ENCODE measurements around the gene SAMD11.
"Not testable (repeated sequence)": the region's sequence is repeated elsewhere in the genome, so short reads cannot be mapped to it uniquely, and the experiment has no call there.

The SAMD11 gene

DNA sequence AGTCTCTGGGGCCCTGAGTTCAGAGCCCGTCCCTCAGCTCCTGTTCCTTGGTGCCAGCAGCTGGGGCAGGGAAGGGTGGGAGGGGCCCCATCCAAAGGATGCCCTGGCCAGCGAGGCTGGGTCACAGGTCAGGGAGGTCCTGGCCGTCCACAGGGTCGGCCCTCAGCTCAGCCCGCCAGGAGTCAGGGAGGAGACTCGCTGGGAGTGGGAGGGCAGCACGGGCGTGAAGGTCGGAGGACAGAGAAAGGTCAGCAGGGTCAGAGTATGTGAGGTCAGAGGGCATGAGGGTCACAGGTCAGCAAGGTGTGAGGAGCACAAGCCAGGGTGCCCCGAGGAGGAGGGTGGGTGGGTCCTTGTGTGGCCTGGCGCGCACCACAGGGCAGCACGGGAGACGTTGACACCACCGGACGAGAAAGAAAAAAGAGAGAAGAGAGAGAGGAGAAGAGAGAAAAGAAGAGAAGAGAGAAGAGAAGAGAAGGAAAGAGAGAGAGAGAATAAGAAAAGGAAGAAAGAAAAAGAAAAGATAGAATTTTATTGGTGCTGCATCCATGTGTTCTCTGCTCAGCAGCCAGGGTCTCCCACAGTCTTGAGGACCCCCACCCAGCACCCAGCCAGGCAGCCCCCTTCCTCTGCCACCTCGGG lies 51.1 kb downstream of the SAMD11 start:
- DNase-seq (ENCODE audit: low read depth), result no peak

DNA sequence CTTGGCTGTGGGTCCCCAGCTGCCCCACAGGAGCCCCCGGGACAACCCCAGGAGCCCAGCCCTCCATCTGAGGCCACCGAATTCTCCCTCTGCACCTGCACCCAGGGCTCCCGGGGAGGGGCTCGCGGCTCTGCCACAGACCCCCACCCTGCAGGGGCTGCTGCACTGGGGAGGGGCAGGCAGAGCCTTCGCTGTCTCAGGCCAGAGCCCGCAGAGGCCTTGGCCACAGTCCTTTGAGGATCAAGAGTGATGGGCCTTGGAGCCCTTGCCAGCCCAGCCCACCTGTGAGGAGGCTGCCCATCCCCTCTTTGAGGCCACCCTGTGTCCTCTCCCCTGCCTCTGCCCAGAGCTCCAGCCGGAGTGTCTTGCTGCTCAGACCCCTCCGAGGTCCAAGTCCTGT lies 51.6 kb downstream of the SAMD11 start:
- no peak for DNase-seq (ENCODE audit: low read depth)

DNA sequence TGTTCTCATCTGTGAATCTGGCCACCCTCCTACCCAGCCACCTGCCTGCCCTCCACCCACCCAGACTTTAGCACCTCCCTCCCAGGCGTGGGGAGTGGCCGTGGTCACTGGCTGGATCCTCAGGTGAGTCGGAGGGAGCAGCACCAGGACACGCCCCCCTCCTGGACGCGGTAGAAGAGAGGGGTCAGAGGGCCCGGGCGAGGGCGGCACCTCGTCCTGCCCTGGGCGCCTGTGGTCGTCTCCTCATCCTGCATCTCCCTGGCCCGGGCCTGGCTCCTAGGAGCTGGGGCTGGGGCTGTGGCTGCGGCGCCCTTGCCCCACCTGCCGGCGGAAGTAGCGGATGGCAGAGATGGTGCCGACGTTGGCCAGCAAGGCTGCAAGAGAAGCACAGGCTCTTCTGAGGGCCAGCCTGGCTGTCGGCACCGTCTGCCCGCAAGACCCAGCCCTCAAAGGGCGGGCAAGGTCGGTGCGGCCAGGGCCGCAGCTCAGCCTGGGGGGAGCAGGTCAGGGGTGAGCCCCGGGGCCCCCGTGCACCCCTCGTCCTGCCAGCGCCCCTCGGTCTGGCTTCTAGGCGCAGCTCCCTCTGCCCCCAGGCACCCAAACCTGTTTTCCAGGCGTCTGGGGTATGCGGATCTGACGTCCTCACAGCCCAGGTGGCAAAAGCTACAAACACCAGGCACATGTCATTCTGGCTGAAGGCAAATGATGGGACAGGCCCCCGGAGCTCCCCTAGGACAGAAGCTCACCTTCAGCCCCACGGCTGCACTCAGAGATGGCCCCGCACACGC lies 52.4 kb downstream of the SAMD11 start:
- peak; percentile 55 for DNase-seq (ENCODE audit: low read depth)

DNA sequence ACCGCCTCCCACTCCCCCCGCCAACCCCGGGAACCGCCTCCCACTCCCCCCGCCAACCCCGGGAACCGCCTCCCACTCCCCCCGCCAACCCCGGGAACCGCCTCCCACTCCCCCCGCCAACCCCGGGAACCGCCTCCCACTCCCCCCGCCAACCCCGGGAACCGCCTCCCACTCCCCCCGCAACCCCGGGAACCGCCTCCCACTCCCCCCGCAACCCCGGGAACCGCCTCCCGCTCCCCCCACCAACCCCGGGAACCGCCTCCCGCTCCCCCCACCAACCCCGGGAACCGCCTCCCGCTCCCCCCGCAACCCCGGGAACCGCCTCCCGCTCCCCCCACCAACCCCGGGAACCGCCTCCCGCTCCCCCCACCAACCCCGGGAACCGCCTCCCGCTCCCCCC lies 53.1 kb downstream of the SAMD11 start:
- not testable (repeated sequence) for DNase-seq (ENCODE audit: low read depth)

DNA sequence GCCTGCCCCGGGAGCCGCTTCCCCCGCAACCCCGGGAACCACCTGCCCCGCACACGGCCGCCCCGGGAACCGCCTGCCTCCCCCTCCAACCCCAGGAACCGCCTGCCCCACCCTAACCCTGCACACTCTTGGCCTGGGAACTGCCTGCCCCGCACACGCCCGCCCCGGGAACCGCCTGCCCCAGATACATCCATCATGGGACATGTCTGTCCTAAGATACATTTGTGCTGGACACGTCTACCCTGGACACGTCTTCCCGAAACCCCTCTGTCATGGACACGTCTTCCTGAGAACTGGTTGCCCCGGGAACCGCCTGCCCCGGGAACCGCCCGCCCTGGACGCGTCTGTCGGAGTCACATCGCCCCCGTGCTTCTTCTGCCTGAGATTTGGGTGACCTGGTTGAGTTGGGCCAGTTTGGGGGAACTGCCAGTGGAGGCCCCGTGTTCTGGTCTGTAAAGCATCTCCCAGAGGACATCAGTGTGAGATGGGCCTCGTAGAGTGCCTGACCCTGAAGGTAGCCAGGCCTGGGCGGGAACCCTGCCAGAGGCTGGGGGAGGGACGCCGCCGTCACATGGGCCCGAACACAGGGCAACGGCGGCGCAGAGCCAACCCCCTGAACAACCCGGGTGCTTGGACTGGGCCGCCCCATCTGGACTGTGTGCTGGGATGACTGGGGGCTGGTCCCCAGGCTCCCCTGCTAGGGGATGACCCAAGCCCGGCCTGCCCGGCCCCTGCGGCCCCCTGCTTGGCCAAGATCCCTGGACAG lies 54.5 kb downstream of the SAMD11 start:
- no peak for DNase-seq (ENCODE audit: low read depth)

DNA sequence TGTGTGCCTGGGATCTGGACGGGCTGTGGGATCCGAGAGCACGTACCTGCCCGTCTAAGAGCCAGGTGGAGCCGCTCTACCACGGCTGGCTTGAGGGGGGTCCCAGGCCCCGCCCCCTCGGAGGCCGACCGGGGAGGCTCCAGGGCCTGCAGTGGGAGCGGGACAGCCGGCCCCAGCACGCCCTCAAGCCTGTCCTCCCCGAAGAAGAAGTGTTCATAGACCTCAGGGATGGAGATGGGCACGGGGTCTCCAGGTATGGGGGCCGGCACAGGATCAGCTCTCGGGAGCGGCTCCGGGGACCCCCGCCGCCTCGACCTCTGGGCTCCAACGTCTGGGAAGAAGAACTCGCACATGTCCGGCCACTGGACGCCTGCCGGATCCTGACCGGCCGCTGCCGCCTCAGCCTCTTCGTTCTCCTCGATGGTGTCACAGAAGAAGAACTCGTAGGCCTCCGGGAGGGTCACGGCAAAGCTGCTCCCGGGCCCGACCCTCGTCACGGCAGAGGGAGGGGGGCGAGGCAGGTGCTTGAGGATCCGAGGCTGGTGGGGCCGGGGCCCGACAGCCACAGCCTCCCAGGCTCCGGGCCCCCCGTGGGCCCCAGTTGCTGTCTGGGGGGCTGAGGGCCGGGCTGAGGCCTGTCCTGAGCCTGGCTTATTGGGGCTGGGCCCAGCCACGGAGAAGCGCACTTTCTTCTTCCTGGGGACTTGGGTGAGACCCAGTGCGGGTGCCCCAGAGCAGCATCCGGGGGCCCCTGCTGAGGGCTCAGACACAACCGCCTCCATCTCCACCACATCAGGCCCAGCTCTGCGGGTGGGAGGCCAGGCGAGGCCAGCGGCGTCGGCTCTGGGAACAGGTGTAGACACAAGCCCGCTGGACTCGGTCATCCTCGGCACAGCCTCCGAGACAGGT lies 55.4 kb downstream of the SAMD11 start:
- DNase-seq (ENCODE audit: low read depth), result no peak

DNA sequence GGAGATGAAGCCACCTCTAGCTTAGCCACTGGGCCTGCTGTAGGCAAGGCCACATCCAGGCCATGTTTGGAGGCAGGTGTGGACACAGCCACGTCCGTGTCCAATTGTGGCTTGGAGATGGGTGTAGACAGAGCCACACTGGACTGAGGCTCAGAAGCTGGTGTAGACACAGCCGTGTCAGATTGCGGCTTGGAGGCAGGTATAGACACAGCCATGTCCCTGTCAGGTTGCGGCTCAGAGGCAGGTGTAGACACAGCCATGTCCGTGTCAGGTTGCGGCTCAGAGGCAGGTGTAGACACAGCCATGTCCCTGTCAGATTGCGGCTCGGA lies 56.0 kb downstream of the SAMD11 start:
- no peak for DNase-seq (ENCODE audit: low read depth)

DNA sequence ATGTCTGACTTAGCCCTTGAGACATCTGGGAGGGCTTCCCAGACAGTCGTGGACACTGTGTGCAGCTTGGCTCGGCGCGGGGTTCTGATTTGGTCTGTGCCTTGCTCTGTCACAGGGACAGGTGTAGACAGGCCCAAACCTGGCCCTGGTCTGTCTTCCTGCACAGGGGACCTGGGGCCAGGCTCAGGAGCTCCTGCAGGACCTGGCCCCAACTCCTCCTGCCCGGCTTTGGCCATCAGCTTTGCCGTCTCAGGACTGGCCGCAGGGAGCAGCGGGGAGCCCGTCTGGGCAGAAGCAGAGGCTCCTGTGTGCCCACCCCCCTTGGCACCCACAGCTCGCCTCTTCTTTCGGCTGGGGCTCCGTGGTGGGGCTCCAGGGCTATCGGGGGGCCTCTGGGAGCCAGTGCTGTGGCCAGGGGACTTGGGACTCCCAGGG lies 56.4 kb downstream of the SAMD11 start:
- no peak for DNase-seq (ENCODE audit: low read depth)

DNA sequence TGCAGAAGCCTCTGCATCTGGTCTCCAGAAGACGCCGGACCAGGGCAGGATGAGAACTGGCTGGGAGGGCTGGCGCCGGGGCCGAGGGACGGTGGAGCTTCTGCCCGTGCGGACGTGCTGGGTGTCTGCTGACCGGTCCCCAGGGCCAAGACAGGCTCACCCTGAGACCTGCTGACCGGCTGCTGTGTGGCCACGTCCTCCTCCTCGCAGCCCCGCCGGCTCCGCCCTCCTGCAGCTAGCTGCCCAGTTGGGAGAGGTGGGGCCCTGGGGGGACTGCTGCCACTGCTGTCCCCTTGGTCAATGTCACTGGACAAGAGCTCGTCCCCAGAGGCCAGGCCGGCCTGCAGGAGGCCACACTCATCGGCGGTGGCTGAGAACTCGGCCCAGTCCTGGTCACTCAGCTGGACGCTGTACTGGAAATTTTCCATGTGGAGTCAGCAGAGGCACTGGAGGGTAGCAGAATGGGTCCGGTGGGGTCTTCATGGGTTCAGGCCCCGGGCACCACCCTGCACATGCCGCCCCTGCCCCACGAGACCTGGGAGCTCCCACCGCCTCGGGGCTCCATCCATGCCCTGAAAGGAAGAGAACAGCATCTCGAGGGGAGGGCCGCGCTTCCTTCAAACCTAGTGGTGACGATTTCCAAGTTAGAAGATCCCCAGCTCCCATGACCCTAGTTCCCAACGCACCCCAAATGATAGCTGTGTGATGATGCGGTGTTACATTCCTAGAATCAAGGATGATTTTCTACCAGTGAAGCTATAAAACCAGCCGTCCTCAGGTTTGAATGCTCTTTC lies 57.1 kb downstream of the SAMD11 start:
- DNase-seq (ENCODE audit: low read depth), result no peak

DNA sequence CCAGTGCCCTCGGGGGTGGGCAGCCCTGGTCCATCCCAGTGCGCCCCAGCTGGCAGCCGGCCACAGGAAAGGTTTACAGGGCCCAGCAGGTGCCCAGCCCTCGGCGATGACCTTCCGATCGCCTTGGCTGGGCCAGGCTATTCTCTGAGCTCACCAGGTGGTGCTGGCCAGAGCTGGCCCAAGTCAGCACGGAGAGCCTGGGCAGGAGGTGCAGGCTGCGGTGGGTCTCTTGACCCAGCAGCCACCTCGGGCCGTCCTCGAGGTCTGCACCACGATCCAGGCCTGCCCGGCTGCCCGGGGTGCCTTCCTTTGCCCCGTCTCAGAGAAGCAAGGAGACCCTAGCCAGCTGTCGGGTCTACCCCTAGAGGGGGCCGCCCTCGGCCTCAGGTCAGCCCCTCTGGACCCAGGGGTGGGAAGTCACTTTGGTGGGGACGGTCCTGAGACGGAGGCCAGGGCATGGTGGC lies 57.8 kb downstream of the SAMD11 start:
- no peak for DNase-seq (ENCODE audit: low read depth)

DNA sequence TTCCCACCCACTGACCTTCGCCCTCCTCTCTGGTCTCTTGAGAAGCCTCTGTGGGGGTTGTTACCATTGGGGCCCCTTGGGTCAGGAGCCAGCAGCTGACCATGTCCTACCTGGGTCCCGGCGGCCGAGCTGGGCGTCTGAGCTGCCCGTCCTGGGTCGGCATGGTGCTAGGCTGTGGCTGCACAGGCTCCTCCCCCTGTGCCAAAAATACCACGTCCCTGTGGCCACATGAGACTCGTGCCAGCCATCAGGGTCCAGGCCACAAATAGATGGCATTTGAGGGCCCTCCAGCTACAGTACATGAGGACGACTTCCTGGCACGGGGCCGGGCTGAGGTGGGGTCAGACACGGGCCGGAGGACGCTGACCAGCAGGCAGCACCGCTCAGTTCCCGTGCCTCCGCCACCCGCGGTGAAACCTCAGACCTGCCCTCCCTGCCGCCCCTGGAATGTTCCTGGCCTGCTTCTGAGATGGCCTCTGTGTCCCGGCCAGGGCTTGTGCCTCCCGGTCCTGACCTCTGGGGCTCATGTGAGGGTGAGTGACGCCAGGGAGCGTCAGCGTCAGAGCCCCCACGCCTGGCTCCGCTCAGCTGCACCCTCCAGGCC lies 58.3 kb downstream of the SAMD11 start, which contains the start of gene PERM1:
Gene PERM1, minus strand, starts transcription at position 139 of the 604 bp plus-strand sequence. CDS start 1,064 bp downstream, outside the sequence.
- DNase-seq (ENCODE audit: low read depth), result no peak

DNA sequence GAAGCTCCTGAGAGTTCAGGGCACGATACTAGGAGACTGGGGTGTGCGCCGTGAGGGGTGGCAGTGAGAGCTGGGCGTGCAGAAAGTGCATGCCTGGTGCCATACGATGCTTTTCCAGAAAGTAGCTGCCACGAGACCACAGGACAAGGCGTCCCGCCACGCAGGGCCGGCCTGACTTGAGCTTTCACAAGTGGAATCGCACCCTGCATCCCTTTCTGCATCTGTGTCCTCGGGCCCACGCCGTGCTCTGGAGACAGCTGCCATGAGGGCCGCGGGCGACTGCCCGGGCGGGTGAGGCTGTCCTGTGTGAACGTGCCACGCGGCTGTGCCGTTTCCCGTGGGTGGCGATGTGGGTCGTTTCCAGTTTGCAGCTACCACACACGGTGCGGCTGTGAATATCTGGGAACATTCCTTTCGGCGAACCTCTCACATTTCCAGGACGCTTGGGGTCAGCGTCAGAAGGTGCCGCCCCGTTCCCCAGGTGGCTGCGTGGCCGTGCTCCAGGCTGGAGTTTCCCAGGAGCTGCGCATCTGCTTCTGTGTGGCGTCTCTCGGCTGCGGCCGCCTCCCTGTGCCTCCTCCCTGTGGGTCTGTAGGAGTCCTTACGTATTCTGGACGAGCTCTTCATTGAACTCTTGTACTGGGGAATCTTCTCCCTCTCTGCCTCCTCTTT lies 59.2 kb downstream of the SAMD11 start:
- DNase-seq (ENCODE audit: low read depth), result no peak

DNA sequence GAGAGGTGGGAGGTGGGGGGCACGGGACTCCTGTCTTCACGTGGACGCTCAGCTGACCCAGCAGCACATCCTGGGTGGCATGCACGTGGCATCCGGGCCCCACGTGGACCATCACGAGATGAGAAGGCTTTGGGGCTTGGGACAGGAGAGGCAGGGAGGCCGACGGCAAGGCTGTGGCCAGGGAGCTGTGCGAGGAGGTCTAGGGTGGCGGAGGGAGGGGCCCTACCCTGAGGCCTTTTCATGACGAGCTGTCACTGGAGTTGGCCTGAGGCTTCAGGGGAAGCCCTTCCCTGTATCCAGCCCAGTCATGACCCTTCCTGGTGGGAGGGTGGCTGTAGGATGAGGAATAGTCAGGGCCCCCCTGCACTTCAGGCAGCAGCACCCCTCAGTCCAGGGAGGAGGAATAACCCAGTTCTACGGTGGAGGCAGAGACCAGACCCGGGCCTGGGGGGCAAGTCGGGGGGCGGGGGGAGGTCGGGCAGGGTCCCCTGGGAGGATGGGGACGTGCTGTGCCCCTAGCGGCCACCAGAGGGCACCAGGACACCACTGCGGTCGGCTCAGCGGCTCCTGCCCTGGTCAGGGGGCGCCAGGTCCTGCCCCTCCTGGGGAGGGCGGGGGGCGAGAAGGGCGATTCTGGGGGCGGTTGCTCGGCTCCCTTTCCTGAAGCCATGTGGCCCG lies 60.2 kb downstream of the SAMD11 start:
- peak; percentile 35 for DNase-seq (ENCODE audit: low read depth)

DNA sequence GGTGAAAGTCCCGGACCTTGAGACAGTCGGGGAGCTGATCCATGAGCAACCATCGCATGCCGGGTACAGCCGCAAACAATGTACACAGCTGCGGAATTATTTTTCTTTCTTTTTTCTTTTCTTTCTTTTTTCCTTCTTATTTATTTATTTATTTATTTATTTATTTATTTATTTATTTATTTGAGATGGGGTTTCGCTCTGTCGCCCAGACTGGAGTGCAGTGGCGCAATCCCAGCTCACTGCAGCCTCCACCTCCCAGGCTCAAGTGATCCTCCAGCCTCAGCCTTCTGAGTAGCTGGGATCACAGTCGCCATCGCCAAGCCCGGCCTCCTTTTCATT lies 60.7 kb downstream of the SAMD11 start:
- DNase-seq (ENCODE audit: low read depth), result no peak

DNA sequence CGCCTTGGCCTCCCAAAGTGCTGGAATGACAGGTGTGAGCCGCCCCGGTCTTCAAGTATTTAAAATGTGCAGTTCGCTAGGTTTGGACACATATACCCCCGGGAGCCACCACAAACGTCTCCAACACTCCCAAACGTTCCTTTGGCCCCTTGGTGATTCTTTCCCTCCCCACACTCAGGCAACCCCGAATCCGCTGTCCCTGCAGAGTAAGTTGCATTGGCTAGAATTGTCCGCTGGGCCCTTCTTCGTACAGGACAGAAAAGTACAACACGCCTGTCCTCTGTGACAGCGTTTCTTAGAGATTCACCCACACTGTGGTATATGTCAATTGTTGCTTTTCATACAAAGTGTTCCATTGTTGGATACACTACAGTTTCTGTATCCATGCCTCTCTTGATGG lies 61.4 kb downstream of the SAMD11 start:
- no peak for DNase-seq (ENCODE audit: low read depth)

DNA sequence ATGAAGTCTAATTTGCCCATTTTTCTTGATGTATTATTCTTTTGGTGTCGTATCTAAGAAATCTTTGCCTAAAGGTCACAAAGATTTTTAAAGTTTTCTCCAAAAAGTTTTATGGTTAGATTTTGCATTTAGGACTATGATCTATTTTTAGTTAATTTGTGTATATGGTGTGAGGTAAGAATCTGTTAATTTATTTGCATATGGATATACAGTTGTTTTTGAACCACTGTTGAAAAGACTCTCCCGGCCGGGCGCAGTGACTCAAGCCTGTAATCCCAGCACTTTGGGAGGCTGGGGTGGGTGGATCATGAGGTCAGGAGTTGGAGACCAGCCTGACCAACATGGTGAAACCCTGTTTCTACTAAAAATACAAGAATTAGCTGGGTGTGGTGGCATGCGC lies 64.3 kb downstream of the SAMD11 start:
- not testable (repeated sequence) for DNase-seq (ENCODE audit: low read depth)

DNA sequence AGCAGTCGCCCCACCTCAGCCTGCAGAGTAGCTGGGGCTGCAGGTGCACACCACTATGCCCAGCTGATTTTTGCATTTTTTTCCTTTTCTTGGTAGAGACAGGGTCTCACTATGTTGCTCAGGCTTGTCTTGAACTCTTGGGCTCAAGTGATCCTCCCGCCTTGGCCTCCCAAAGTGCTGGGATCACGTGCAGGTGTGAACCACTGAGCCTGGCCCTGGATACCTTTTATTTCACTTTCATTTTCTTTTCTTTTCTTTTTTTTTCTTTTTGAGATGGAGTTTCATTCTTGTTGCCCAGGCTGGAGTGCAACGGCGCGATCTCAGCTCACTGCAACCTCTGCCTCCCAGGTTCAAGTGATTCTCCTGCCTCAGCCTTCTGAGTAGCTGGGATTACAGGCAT lies 67.6 kb downstream of the SAMD11 start:
- DNase-seq (ENCODE audit: low read depth), result not testable (repeated sequence)

DNA sequence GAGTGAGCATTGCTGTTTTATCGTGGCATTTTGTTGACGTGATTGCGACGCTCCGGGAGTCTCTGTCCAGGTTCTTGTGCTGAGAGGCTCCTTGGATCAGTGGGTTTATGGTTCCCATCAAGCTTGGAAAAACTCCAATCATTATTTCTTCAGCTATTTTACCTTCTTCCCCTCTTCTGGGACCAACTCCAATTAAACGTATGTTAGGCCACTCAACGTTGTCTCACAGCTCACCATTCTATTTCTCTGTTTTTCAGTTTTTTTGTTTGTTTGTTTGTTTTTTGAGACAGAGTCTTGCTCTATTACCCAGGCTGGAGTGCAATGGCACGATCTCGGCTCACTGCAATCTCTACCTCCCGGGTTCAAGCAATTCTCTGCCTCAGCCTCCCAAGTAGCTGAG lies 68.2 kb downstream of the SAMD11 start:
- DNase-seq (ENCODE audit: low read depth), result no peak

DNA sequence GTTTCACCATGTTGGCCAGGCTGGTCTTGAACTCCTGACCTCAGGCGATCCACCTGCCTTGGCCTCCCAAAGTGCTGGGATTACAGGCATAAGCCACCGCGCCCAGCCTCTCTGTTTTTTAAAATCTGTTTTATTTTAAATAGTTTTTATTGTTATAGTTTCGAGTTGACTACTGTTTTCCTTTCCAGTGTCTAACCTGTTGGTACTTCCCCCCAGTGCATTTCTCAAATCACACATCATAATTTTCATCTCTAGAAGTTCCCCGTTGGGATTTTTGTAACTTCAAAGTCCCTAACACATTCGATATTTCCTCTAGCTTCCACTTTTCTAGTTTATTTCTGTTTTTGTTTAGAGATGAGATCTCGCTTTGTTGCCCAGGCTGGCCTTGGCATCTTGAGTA lies 68.6 kb downstream of the SAMD11 start:
- DNase-seq (ENCODE audit: low read depth), result no peak
